ENCODE results near the gene ARNT2.

DNA sequence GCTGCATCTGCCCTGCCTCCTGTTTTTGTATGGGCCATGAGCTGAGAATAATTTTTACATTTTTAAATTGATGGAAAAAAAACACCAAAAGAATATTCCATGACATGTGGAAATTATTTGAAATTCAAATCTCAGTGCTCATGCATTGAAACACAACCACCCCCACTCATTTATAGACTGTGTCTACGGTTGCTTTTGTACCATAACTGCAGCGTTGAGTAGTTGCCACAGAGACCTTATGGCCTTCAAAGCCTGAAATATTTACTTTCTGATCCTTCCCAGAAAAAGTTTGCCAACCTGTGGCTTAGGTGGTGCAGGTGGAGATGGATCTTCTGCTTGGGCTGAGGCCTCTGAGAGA, 28.1 kb downstream of the ARNT2 start:
- no peak for TF ChIP-seq POLR2A (IDR thresholded peaks at IDR 0.05)
- TF ChIP-seq, protein P1, sequence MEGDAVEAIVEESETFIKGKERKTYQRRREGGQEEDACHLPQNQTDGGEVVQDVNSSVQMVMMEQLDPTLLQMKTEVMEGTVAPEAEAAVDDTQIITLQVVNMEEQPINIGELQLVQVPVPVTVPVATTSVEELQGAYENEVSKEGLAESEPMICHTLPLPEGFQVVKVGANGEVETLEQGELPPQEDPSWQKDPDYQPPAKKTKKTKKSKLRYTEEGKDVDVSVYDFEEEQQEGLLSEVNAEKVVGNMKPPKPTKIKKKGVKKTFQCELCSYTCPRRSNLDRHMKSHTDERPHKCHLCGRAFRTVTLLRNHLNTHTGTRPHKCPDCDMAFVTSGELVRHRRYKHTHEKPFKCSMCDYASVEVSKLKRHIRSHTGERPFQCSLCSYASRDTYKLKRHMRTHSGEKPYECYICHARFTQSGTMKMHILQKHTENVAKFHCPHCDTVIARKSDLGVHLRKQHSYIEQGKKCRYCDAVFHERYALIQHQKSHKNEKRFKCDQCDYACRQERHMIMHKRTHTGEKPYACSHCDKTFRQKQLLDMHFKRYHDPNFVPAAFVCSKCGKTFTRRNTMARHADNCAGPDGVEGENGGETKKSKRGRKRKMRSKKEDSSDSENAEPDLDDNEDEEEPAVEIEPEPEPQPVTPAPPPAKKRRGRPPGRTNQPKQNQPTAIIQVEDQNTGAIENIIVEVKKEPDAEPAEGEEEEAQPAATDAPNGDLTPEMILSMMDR (IDR thresholded peaks at IDR 0.05), result no peak

All from testis (tissue), 2 donors.